NCI-H1048 (cell line): ENCODE data around the gene APPL1.
"Not testable (repeated sequence)": the region's sequence is repeated elsewhere in the genome, so short reads cannot be mapped to it uniquely, and the experiment has no call there.

Source experiments
- DNase-seq: peaks from one replicate; lab custom pipeline; 2025; lab: John Stamatoyannopoulos, UW

Gene APPL1

DNA sequence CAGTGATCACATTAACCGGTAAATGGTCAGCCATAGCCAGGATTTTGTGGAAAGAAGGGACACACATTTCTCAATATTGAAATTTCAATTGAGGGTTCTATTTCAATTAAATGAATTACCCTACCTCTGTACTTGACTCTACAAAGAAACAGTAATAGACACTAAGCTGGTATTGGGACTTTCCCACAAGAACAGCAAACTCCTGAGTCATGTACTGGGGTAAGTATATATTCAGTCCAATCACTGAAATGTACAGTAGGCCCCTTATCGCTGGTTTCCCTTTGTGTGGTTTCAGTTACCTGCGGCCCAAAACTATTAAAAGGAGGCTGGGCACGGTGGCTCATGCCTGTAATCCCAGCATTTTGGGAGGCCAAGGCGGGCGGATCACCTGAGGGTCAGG, 47.3 kb downstream of the APPL1 start:
- DNase-seq = no peak

DNA sequence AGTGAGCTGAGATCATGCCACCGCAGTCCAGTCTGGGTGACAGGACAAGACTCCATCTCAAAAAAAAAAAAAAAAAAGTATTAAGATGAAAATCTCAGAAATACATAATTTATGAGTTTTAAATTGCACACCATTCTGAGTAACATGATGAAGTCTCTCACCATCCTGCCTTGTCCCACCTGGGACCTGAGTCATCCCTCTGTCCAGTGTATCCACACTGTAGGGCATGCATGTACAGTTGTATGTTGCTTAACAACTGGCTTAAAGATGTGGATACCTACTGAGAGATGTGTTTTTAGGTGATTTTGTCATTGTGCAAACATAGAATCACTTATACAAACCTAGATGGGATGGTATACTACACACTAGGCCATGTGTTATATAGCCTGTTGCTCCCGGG, 47.9 kb downstream of the APPL1 start:
- DNase-seq = no peak

GRCh38 chr3:57278237-57278636, 50.7 kb downstream of the APPL1 start:
- DNase-seq = no peak

GRCh38 chr3:57279685-57280084, 52.2 kb downstream of the APPL1 start:
- no peak for DNase-seq

GRCh38 chr3:57281715-57282114, 54.2 kb downstream of the APPL1 start:
- DNase-seq = no peak

DNA sequence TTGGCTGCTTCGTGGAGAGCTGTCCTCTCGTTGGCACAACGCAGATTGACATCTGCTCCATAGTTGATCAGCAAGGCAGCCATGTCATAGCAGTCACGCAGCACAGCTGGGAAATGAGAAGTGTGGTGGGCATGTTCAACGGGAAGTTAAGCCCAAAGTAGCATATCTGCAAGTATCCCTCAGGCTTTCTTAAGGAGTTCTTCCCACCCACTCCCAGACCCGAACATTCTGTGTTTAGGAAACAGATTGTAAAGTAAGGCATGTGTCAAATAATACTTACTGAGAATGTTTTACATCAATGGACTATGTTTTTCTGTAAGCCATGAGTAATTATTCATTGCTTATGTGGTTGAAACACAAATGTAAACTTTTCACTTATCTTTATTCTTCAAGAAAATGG, 55.8 kb downstream of the APPL1 start:
- DNase-seq = no peak

DNA sequence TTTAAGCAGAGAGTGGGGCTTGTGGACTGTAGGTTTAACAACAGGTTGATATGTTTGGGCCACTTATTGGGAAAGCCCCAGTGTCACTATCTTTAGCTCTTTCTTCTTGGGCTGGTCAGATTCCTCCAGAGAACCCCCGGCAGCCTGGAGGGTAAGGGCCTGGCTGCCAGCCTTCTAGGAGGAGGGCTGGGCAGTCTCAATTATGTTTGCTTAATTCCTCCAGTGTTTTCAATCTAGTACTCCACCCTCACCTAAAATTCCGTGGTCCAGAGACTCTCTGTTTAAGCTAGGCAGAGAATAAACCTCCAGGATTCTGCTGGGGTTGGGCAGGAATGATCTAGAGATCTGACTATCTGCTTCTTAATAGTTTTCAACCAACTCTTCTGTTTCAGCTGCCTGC, 59.7 kb downstream of the APPL1 start:
- no peak for DNase-seq

- no peak for DNase-seq
Observed at GRCh38 chr3:57288403-57288802, 60.9 kb downstream of the APPL1 start.

GRCh38 chr3:57292159-57292896, 64.8 kb downstream of the APPL1 start, which contains the start of gene ASB14:
Gene ASB14, minus strand, starts transcription at chr3:57292685. Its CDS starts 652 bp downstream, at chr3:57292033.
- DNase-seq = no peak

GRCh38 chr3:57292897-57293526, 65.5 kb downstream of the APPL1 start:
- no peak for DNase-seq

DNA sequence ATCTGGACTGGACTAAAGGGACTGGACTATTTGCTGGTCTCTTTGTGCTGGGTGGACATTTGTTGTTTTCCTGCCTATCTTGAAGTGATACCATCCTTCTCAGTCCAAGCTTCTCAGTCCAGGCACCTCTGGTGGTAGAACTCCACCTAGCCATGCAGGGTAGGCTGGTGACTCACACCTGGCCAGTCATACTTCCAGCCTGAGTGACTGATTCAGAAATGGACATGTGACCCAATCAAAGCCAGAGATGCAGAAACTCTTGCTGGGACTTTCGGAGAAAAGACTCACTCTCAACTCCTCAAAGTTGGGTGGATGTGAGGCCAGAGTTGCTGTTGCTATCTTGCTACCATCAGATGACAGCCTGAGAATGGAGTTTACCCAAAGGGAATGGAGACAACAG, 70.5 kb downstream of the APPL1 start:
- no peak for DNase-seq

GRCh38 chr3:57303520-57303919, 76.0 kb downstream of the APPL1 start:
- not testable (repeated sequence) for DNase-seq

GRCh38 chr3:57309769-57310360, 82.3 kb downstream of the APPL1 start:
- DNase-seq = no peak

- no peak for DNase-seq
Observed at GRCh38 chr3:57314204-57314603, 86.7 kb downstream of the APPL1 start.
